ENCODE data around the gene KANSL1. TPM values are rescaled to one million over a fixed set of nuclear protein-coding genes. Genes with fewer than 3 reads are reported as not detected.
A peak's percentile ranks its signal among the peaks of the same experiment; 100 is the strongest.

KANSL1 gene
- total RNA-seq, 1 donor from 2014 or later: 106 TPM

GRCh38 chr17:46074540-46074939 is 118.7 kb downstream of the KANSL1 start:
- TF ChIP-seq CTCF (IDR thresholded peaks at IDR 0.05; ENCODE audit: insufficient read depth, low read length, severe bottlenecking): no peak

GRCh38 chr17:46072998-46073397 is 120.2 kb downstream of the KANSL1 start:
- H3K4me3 ChIP-seq (ENCODE audit: low read depth, low read length): no peak overlapping the region
- no peak for FAIRE-seq
- H3K36me3 ChIP-seq (ENCODE audit: control insufficient read depth, insufficient read depth, low read length): no peaks in the 10 kb centered on the region
- no peak for DNase-seq (ENCODE audit: low read depth)
- H3K27me3 ChIP-seq (ENCODE audit: control insufficient read depth, insufficient read depth, low read length): no peaks in the 10 kb centered on the region
- no peak for TF ChIP-seq CTCF (IDR thresholded peaks at IDR 0.05; ENCODE audit: insufficient read depth, low read length, severe bottlenecking)

More at GRCh38 chr17:46074540-46074939, 118.7 kb downstream of the KANSL1 start:
- no peaks in the 10 kb centered on the region for H3K27me3 ChIP-seq (ENCODE audit: control insufficient read depth, insufficient read depth, low read length)
- H3K36me3 ChIP-seq (ENCODE audit: control insufficient read depth, insufficient read depth, low read length): no peaks in the 10 kb centered on the region
- no peak overlapping the region for H3K4me3 ChIP-seq (ENCODE audit: low read depth, low read length)
- DNase-seq (ENCODE audit: low read depth) (no peak), FAIRE-seq (no peak)

DNA sequence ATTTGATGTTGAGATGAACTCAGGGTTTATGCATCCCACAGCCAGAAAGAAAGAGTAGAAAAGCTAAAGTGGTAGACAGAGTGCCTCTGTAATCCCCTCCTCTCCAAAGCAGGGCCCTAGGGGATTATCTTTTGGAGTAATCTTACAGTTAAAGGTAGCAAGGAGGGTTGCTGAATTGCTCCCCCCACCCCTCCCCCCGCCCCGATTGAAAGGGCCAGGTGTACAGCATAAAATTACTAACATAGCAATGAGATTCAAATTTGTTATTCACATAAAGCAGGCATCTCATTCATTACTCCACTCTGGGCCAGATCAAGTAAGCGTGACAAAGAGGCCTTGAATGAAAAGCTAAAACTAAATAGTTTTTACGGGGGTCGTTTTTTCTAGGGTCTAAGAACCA is 121.4 kb downstream of the KANSL1 start:
- TF ChIP-seq CTCF (IDR thresholded peaks at IDR 0.05; ENCODE audit: insufficient read depth, low read length, severe bottlenecking): no peak
- DNase-seq (ENCODE audit: low read depth): no peak
- FAIRE-seq: no peak
- Histone ChIP-seq H3K27me3 (ENCODE audit: control insufficient read depth, insufficient read depth, low read length) (no peaks in the 10 kb centered on the region), H3K36me3 (ENCODE audit: control insufficient read depth, insufficient read depth, low read length) (peaks cover 3% of the 10 kb centered on the region), H3K4me3 (ENCODE audit: low read depth, low read length) (no peak overlapping the region)

DNA sequence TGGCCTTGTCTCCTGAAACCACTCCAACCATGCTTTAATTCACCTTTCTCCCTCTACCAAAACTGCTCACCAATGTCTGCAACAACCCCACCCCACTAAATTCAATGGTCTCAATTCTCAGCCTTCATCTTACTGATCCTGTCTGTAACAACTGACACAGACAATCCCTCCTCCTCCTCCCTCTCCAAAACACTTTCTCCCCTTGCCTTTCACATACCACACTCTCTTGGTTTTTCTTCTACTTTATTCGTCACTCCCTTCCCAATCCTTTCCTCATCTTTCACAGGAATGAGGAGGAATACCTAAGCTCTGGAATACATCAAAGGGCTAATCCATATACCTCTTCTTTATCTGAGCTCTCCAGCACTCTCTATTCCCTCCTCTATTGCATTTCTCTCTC is 128.8 kb downstream of the KANSL1 start:
- no peak for FAIRE-seq
- Histone ChIP-seq H3K27me3 (ENCODE audit: control insufficient read depth, insufficient read depth, low read length) (no peaks in the 10 kb centered on the region), H3K4me3 (ENCODE audit: low read depth, low read length) (no peak overlapping the region), H3K36me3 (ENCODE audit: control insufficient read depth, insufficient read depth, low read length) (peaks cover 3% of the 10 kb centered on the region)
- no peak for DNase-seq (ENCODE audit: low read depth)
- TF ChIP-seq CTCF (IDR thresholded peaks at IDR 0.05; ENCODE audit: insufficient read depth, low read length, severe bottlenecking): no peak

DNA sequence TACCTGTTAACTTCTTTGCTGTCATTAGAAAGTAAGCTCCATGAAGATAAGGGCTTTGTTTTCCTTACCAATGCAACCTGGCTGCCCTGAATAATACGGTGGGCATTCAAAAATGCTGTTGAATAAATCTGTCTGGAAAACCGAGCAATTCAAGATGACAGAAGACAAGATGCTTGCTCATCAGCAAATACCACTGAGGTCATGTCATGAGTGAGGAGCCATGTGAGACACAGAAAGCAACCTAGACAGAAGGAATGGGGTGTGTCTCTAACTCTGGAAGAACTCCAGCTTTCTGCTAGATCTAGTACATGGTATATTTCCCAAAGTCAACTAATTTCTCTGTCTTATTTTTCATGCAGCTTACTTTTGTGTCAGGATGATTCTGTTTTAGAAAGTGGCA is 130.0 kb downstream of the KANSL1 start:
- no peaks in the 10 kb centered on the region for H3K27me3 ChIP-seq (ENCODE audit: control insufficient read depth, insufficient read depth, low read length)
- DNase-seq (ENCODE audit: low read depth) (peak; percentile 85), FAIRE-seq (peak; percentile 47)
- TF ChIP-seq CTCF (IDR thresholded peaks at IDR 0.05; ENCODE audit: insufficient read depth, low read length, severe bottlenecking): no peak
- peaks cover 3% of the 10 kb centered on the region for H3K36me3 ChIP-seq (ENCODE audit: control insufficient read depth, insufficient read depth, low read length)
- H3K4me3 ChIP-seq (ENCODE audit: low read depth, low read length): no peak overlapping the region

GRCh38 chr17:46061435-46061834 is 131.8 kb downstream of the KANSL1 start:
- H3K27me3 ChIP-seq (ENCODE audit: control insufficient read depth, insufficient read depth, low read length): no peaks in the 10 kb centered on the region
- no peak for TF ChIP-seq CTCF (IDR thresholded peaks at IDR 0.05; ENCODE audit: insufficient read depth, low read length, severe bottlenecking)
- no peak overlapping the region for H3K4me3 ChIP-seq (ENCODE audit: low read depth, low read length)
- FAIRE-seq: no peak
- DNase-seq (ENCODE audit: low read depth): peak; percentile 20
- no peaks in the 10 kb centered on the region for H3K36me3 ChIP-seq (ENCODE audit: control insufficient read depth, insufficient read depth, low read length)
